Stomach (tissue), 9 donors: ENCODE data around the gene PRAME. TPM values are rescaled to one million over a fixed set of nuclear protein-coding genes. Genes with fewer than 3 reads are reported as not detected.
A peak's percentile ranks its signal among the peaks of the same experiment; 100 is the strongest.

Experiments used
- DNase-seq, 2 donors: peaks; one replicate each; pipeline versions ENCODE4 v3.0.0 to v3.0.0-alpha.2; 2013 to 2019
- H3K27ac ChIP-seq, 5 donors: fragments of 200-600 bp in 4 of 5; sonication (generic) in 4 of 5; one replicate each; pipeline ENCODE4 v1.5.1; 2013 to 2019; ENCODE audit warnings: mild to moderate bottlenecking in 1 of 5, moderate library complexity in 1 of 5
- H3K27me3 ChIP-seq, 3 donors: fragments of 200-600 bp; sonication (generic); one replicate each; pipeline ENCODE4 v1.5.1; 2017 to 2019; ENCODE audit warnings: mixed run types in 1 of 3
- H3K36me3 ChIP-seq, 4 donors: fragments of 200-600 bp; sonication (generic); 1 replicate in 3 of 4; 2 replicates in 1 of 4; pipeline ENCODE4 v1.5.1; 2016 to 2019
- H3K4me1 ChIP-seq, 4 donors: fragments of 200-600 bp; sonication (generic); one replicate each; pipeline ENCODE4 v1.5.1; 2016 to 2019
- H3K4me3 ChIP-seq, 4 donors: fragments of 200-600 bp; sonication (generic) in 3 of 4; one replicate each; pipeline ENCODE4 v1.5.1; 2016 to 2019; ENCODE audit warnings: mild to moderate bottlenecking in 1 of 4
- H3K9me3 ChIP-seq, 4 donors: fragments of 200-600 bp; sonication (generic); one replicate each; pipeline ENCODE4 v1.5.1; 2016 to 2019
- CTCF ChIP-seq, 7 experiments: fragments of 450-650 bp in 4 of 7; fragments of 200-600 bp in 3 of 7; sonication (generic) in 3 of 7; IDR thresholded peaks; one replicate each; pipeline ENCODE4 v1.5.1; 2016 to 2019; ENCODE audit warnings: antibody characterized with exemption in 7 of 7, control low read depth in 2 of 7, mild to moderate bottlenecking in 1 of 7
- EP300 ChIP-seq: sonication (generic); formaldehyde crosslinking; IDR thresholded peaks from one replicate; pipeline ENCODE4 v1.6.1; 2017; ENCODE audit warnings: antibody characterized with exemption
- POLR2A ChIP-seq, 4 donors: fragments of 450-650 bp; IDR thresholded peaks; one replicate each; pipeline ENCODE4 v1.6.1; 2016; ENCODE audit warnings: antibody characterized with exemption in 4 of 4, control low read depth in 2 of 4, mild to moderate bottlenecking in 1 of 4, moderate library complexity in 1 of 4
- POLR2AphosphoS5 ChIP-seq, 3 donors: sonication (generic); formaldehyde crosslinking; IDR thresholded peaks; one replicate each; pipeline ENCODE4 v1.6.1; 2016; ENCODE audit warnings: antibody characterized with exemption in 3 of 3
- WGBS, 5 donors: extraction: QIAGEN DNeasy Blood & Tissue Kit in 3 of 5; methylation state at CpG; one replicate each; pipeline versions ENCODE4 v1.1.5 to v1.1.7; 2013 to 2018; 5-methylcytosine and 5-hydroxymethylcytosine counted together
- intact Hi-C: fragments of 100-400 bp; cut with DNase I; formaldehyde crosslinking; loops from one replicate; pipeline ENCODE4 v1.15.1; 2023; ENCODE audit warnings: low total_unique reads
- polyA plus RNA-seq, 3 donors: library from polyadenylated mRNA; stranded (reverse); fragments of 200-250 nt; gene quantifications; one replicate each; pipeline ENCODE4 v1.2.3, GENCODE V29; 2013
- total RNA-seq, 5 donors: library from RNA; depleted of rRNA; stranded (reverse); fragments of >200 nt; gene quantifications; one replicate each; pipeline versions ENCODE4 v1.1.0 to v1.2.3, GENCODE V29; 2014 to 2016
- donor health status: healthy with polysubstance abuse.
- donor health status: Bipolar disorder and iron deficiency.
- donor health status: healthy.

PRAME gene
- total and polyA plus RNA-seq, 8 donors: not detected

GRCh38 chr22:22595001-22595835 is 36.2 kb upstream of the PRAME start:
- WGBS, 5 donors: 50 to 91% (median 85%) methylated on average over 4 to 5 of the region's 5 CpGs
- no peaks in the 10 kb centered on the region for H3K9me3 ChIP-seq
- H3K4me3 ChIP-seq: no peak overlapping the region
- peaks cover 0 to 22% (median 0%) of the 10 kb centered on the region in 3 donors for H3K27me3 ChIP-seq
- H3K4me1 ChIP-seq: no peaks in the 10 kb centered on the region
- intact Hi-C loops: no loop called here
- no peak for DNase-seq
- H3K27ac ChIP-seq: no peak overlapping the region
- TF ChIP-seq POLR2A (IDR thresholded peaks at IDR 0.05): no peak
- no peaks in the 10 kb centered on the region for H3K36me3 ChIP-seq

GRCh38 chr22:22593964-22594656 is 35.0 kb upstream of the PRAME start:
- no peaks in the 10 kb centered on the region for H3K9me3 ChIP-seq
- H3K27ac ChIP-seq: no peak overlapping the region
- no peak overlapping the region for H3K4me3 ChIP-seq
- H3K4me1 ChIP-seq: no peaks in the 10 kb centered on the region
- H3K36me3 ChIP-seq: no peaks in the 10 kb centered on the region
- TF ChIP-seq EP300 (no peak), CTCF (IDR thresholded peaks at IDR 0.05) (peak in 4 of 7 experiments; percentile 18 to 46 (median 30))
- intact Hi-C loops: no loop called here
- 45 to 58% (median 51%) methylated on average over 10 of the region's 10 CpGs for WGBS, 5 donors
- peaks cover 0 to 28% (median 0%) of the 10 kb centered on the region in 3 donors for H3K27me3 ChIP-seq
- DNase-seq: peak; percentile 30 to 74

- TF ChIP-seq POLR2AphosphoS5 (IDR thresholded peaks at IDR 0.05): no peak
- no peak for TF ChIP-seq EP300
- no peak for TF ChIP-seq CTCF (IDR thresholded peaks at IDR 0.05)
- no peak for TF ChIP-seq POLR2A (IDR thresholded peaks at IDR 0.05)
- Histone ChIP-seq H3K27ac (no peak overlapping the region), H3K9me3 (no peaks in the 10 kb centered on the region), H3K4me1 (no peaks in the 10 kb centered on the region), H3K4me3 (no peak overlapping the region), H3K36me3 (no peaks in the 10 kb centered on the region), H3K27me3 (peaks cover 0 to 30% (median 0%) of the 10 kb centered on the region in 3 donors)
- no peak for DNase-seq
- WGBS, 5 donors: 43 to 65% (median 45%) methylated on average over 2 of the region's 2 CpGs
- intact Hi-C loops: no loop called here
Measured at GRCh38 chr22:22593250-22593649, 34.2 kb upstream of the PRAME start.

GRCh38 chr22:22591348-22592299 is 32.6 kb upstream of the PRAME start:
- H3K27me3 ChIP-seq: peaks cover 0 to 40% (median 0%) of the 10 kb centered on the region in 3 donors
- H3K27ac ChIP-seq: no peak overlapping the region
- intact Hi-C loops: no loop called here
- no peaks in the 10 kb centered on the region for H3K36me3 ChIP-seq
- WGBS, 5 donors: 58 to 66% (median 65%) methylated on average over 8 of the region's 8 CpGs
- no peak overlapping the region for H3K4me3 ChIP-seq
- no peak for DNase-seq
- no peaks in the 10 kb centered on the region for H3K9me3 ChIP-seq
- H3K4me1 ChIP-seq: no peaks in the 10 kb centered on the region
- no peak for TF ChIP-seq POLR2AphosphoS5 (IDR thresholded peaks at IDR 0.05)
- TF ChIP-seq EP300: no peak
- TF ChIP-seq POLR2A (IDR thresholded peaks at IDR 0.05): no peak
- TF ChIP-seq CTCF (IDR thresholded peaks at IDR 0.05): no peak
